ENCODE measurements around the gene PGM2. TPM values are rescaled to one million over a fixed set of nuclear protein-coding genes. Genes with fewer than 3 reads are reported as not detected.

PGM2 gene
- polyA plus RNA-seq, 1 donor (not counting 4 experiments of a cell fraction or from before 2014, with no cell fraction given) = 45.0 TPM

DNA sequence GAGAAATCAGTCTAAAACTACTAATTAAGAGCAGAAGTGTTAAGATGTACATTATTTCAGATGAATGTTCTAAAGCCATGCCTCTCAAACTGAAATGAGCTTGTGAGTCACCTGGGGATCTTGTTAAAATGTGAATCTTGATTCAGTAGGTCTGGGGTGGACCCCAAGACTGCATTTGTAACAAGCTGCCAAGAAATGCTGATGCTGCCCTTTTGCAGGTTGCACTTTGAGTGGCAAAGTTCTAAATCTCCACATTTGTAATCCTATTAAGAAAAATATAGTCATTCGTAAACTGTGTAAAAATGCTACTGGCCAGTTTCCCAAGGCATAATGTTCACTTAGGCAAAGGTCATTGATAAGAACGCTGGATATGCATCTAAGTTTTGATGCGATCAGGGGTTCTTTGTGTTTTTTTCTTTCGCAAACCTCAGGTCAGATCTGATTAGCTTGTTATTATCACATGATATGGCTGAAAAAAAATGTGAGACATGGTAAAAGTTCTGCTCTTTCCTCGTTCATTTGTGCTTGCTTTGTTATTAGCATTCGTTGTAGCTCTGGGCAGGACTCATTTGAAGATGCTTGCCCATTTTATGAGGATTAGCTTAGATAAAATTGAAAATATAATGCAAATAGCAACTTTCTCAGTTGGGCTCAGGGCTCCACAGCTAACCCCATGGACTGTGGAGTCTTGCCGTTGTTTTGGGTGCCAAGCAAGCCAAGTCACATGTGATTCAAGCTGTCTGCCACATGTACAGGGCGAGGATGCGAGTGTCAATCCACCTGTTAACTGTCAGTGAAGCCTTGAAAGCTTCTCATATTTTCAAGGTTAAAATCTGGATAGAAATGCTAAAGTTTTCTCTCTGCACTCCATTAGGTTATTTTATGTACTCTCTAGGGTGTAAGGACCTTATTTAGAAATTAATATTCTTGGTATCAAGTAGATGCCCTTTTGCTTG is 76.5 kb downstream of the PGM2 start:
- no peak overlapping the region for H3K4me3 ChIP-seq (ENCODE audit: control insufficient read depth in 2 of 3, extremely low read depth in 1 of 3, insufficient read depth in 2 of 3, low read depth in 1 of 3, low read length in 3 of 3)
- no peak overlapping the region for H3K9ac ChIP-seq (ENCODE audit: control insufficient read depth, extremely low read depth, insufficient read depth, low read length)
- no peaks in the 10 kb centered on the region for H3K9me1 ChIP-seq (ENCODE audit: control insufficient read depth, extremely low read depth, insufficient read depth, low read length)
- H3K4me1 ChIP-seq (ENCODE audit: control insufficient read depth, extremely low read depth, insufficient read depth, low read length) = no peaks in the 10 kb centered on the region
- no peak for DNase-seq (ENCODE audit: low read depth, low spot score)
- dilution Hi-C loops (cut with MboI; ENCODE audit: extremely low pct_ligation_motif_present, low sequenced_read_pairs) = no loop called here
- H4K20me1 ChIP-seq (ENCODE audit: control insufficient read depth, extremely low read depth, insufficient read depth, low read length) = no peaks in the 10 kb centered on the region
- H3K79me2 ChIP-seq (ENCODE audit: control insufficient read depth, insufficient read depth, low read length) = no peaks in the 10 kb centered on the region
- no peaks in the 10 kb centered on the region for H3K9me3 ChIP-seq (ENCODE audit: control insufficient read depth, low read depth, low read length)
- H3K36me3 ChIP-seq (ENCODE audit: control insufficient read depth in 2 of 2, extremely low read depth in 1 of 2, insufficient read depth in 2 of 2, low read length in 2 of 2) = no peaks in the 10 kb centered on the region
- no peak overlapping the region for H3K4me2 ChIP-seq (ENCODE audit: control insufficient read depth, extremely low read depth, insufficient read depth, low read depth, low read length)
- TF ChIP-seq EZH2 (IDR thresholded peaks at IDR 0.05; ENCODE audit: low read length) = no peak
- TF ChIP-seq, protein P1, sequence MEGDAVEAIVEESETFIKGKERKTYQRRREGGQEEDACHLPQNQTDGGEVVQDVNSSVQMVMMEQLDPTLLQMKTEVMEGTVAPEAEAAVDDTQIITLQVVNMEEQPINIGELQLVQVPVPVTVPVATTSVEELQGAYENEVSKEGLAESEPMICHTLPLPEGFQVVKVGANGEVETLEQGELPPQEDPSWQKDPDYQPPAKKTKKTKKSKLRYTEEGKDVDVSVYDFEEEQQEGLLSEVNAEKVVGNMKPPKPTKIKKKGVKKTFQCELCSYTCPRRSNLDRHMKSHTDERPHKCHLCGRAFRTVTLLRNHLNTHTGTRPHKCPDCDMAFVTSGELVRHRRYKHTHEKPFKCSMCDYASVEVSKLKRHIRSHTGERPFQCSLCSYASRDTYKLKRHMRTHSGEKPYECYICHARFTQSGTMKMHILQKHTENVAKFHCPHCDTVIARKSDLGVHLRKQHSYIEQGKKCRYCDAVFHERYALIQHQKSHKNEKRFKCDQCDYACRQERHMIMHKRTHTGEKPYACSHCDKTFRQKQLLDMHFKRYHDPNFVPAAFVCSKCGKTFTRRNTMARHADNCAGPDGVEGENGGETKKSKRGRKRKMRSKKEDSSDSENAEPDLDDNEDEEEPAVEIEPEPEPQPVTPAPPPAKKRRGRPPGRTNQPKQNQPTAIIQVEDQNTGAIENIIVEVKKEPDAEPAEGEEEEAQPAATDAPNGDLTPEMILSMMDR (optimal IDR thresholded peaks at IDR 0.05 in 1 of 3, IDR thresholded peaks at IDR 0.05 in 1 of 3, conservative IDR thresholded peaks at IDR 0.05 in 1 of 3; ENCODE audit: extremely low read depth in 1 of 3, insufficient read depth in 2 of 3, low read length in 3 of 3) = no peak
- H3K27me3 ChIP-seq (ENCODE audit: control insufficient read depth, extremely low read depth, insufficient read depth, low read length) = peaks cover 4% of the 10 kb centered on the region
- FAIRE-seq = no peak
- H3K27ac ChIP-seq (ENCODE audit: control insufficient read depth, insufficient read depth, low read length) = no peak overlapping the region
- no peak overlapping the region for H2AFZ ChIP-seq (ENCODE audit: control insufficient read depth, low read length)

DNA sequence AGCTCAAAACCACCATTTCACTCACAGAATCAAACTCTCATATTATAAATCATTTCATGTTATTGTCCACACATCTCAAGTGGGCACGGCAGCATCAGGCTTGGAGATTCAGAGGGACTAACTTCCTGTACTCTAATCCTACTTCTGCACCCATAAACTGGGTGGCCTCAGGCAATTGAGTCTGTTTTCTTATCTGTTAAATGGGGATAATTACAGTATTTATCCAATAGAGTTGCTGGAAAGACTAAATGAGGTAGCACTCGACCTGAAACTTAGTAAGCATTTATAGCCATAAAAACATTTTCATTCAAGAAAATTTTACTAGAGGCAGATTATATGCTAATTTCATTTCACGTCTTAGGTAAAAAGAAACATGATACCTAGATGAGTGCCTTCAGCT is 77.4 kb downstream of the PGM2 start:
- dilution Hi-C loops (cut with MboI; ENCODE audit: extremely low pct_ligation_motif_present, low sequenced_read_pairs) = no loop called here
- H3K4me1 ChIP-seq (ENCODE audit: control insufficient read depth, extremely low read depth, insufficient read depth, low read length) = no peaks in the 10 kb centered on the region

More for the DNA sequence above, 77.4 kb downstream of the PGM2 start:
- Histone ChIP-seq H4K20me1 (ENCODE audit: control insufficient read depth, extremely low read depth, insufficient read depth, low read length) (no peaks in the 10 kb centered on the region), H3K4me2 (ENCODE audit: control insufficient read depth, extremely low read depth, insufficient read depth, low read depth, low read length) (no peak overlapping the region), H3K27ac (ENCODE audit: control insufficient read depth, insufficient read depth, low read length) (no peak overlapping the region), H3K36me3 (ENCODE audit: control insufficient read depth in 2 of 2, extremely low read depth in 1 of 2, insufficient read depth in 2 of 2, low read length in 2 of 2) (no peaks in the 10 kb centered on the region), H2AFZ (ENCODE audit: control insufficient read depth, low read length) (no peak overlapping the region), H3K79me2 (ENCODE audit: control insufficient read depth, insufficient read depth, low read length) (no peaks in the 10 kb centered on the region), H3K27me3 (ENCODE audit: control insufficient read depth, extremely low read depth, insufficient read depth, low read length) (peaks cover 4% of the 10 kb centered on the region), H3K9ac (ENCODE audit: control insufficient read depth, extremely low read depth, insufficient read depth, low read length) (no peak overlapping the region), H3K4me3 (ENCODE audit: control insufficient read depth in 2 of 3, extremely low read depth in 1 of 3, insufficient read depth in 2 of 3, low read depth in 1 of 3, low read length in 3 of 3) (no peak overlapping the region), H3K9me3 (ENCODE audit: control insufficient read depth, low read depth, low read length) (no peaks in the 10 kb centered on the region), H3K9me1 (ENCODE audit: control insufficient read depth, extremely low read depth, insufficient read depth, low read length) (no peaks in the 10 kb centered on the region)
- FAIRE-seq = no peak
- DNase-seq (ENCODE audit: low read depth, low spot score) = no peak
- TF ChIP-seq EZH2 (IDR thresholded peaks at IDR 0.05; ENCODE audit: low read length) = no peak
- TF ChIP-seq, protein P1 (optimal IDR thresholded peaks at IDR 0.05 in 1 of 3, IDR thresholded peaks at IDR 0.05 in 1 of 3, conservative IDR thresholded peaks at IDR 0.05 in 1 of 3; ENCODE audit: extremely low read depth in 1 of 3, insufficient read depth in 2 of 3, low read length in 3 of 3) = no peak
